ENCODE measurements around the gene ZNF544.
"Not testable (repeated sequence)": the region's sequence is repeated elsewhere in the genome, so short reads cannot be mapped to it uniquely, and the experiment has no call there.

ZNF544 gene

DNA sequence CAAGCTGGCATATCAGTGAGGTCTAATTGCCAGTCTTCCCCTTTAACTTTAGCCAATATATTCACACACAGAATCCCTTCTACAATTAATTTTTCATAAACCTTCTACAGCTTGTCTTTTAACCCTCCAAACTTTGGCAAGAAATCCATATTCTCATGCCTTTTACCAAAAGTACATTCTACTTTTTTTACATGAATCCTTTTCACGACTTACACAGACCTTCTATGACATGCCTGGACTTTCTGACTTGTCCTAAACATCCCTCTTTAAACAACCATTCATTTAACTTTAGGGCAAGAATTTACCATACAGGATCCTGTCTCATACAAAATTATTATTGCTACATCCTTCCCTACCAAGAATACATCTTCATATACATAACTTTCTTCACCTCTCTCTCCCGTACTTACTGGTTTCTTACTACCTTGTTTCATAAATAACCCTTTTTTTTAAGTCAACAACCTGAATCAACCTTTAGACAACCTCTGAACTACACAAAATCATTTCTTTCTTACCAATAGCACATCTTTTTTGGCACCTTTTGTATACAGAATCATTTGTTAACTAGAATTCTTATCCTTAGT lies 23.5 kb downstream of the ZNF544 start:
- DNase-seq (ENCODE audit: low read depth in 1 of 2, low spot score in 1 of 2) = no peak

DNA sequence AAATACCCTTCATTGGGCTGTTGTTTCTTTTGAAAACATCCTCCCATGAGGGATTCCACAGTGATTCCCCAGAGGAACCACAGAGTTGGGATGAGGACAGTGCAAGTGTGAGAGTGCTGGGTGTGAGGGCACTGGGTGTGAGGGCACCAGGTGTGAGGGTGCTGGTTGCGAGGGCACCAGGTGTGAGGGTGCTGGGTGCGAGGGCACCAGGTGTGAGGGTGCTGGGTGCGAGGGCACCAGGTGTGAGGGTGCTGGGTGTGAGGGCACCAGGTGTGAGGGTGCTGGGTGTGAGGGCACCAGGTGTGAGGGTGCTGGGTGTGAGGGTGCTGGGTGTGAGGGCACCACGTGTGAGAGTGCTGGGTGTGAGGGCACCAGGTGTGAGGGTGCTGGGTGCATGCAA lies 29.5 kb downstream of the ZNF544 start:
- not testable (repeated sequence) for DNase-seq (ENCODE audit: low read depth in 1 of 2, low spot score in 1 of 2)

DNA sequence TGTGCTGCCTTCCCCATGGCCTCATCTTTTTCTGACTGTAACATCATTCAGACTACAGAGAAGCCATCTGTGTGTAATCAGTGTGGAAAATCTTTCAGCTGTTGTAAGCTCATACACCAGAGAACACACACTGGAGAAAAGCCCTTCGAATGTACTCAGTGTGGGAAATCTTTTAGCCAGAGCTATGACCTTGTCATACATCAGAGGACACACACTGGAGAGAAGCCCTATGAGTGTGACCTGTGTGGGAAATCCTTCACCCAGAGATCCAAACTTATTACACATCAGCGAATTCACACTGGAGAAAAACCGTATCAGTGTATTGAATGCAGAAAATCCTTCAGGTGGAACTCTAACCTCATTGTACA lies 32.9 kb downstream of the ZNF544 start:
- DNase-seq (ENCODE audit: low read depth in 1 of 2, low spot score in 1 of 2) = no peak

GRCh38 chr19:58261968-58262921 lies 33.5 kb downstream of the ZNF544 start:
- no peak for DNase-seq (ENCODE audit: low read depth in 1 of 2, low spot score in 1 of 2)

GRCh38 chr19:58262922-58263296 lies 34.2 kb downstream of the ZNF544 start:
- no peak for DNase-seq (ENCODE audit: low read depth in 1 of 2, low spot score in 1 of 2)

DNA sequence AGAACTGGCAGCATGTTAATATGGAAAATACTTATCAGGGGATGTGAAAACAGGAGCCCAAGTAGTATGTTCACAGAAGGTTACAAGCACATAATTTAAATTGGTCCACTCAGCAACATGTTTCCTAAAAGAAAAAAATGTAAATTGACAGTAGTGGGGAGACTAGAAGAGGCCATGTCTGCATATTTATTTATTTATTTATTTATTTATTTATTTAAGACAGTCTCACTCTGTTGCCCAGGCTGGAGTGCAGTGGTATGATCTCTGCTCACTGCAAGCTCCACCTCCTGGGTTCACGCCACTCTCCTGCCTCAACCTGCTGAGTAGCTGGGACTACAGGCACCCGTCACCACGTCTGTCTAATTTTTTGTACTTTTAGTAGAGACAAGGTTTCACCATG lies 36.4 kb downstream of the ZNF544 start:
- DNase-seq (ENCODE audit: low read depth in 1 of 2, low spot score in 1 of 2) = no peak

DNA sequence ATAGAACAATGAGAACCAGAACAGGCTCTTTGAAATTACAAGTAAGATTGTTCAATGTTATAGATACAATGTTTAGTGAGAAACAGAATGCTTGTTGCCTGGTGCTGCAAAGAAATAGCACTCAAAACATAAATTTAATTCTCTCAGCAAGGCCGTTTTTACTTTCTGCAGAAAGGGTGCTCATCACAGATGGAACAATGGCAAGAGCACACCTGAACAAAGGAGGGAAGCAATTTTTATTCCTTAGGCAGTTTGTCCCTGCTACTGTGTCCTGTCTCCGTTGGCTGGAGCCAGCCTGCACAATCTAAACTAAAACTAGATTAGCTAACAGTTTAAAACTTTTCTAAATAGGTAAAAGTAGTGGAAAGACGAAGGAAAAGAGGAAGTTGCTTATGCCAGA lies 39.6 kb downstream of the ZNF544 start:
- DNase-seq (ENCODE audit: low read depth in 1 of 2, low spot score in 1 of 2) = no peak

- DNase-seq (ENCODE audit: low read depth in 1 of 2, low spot score in 1 of 2) = no peak
These were observed 46.1 kb downstream of the ZNF544 start for GRCh38 chr19:58274771-58275201.

- DNase-seq (ENCODE audit: low read depth in 1 of 2, low spot score in 1 of 2) = no peak
These were observed 46.9 kb downstream of the ZNF544 start for GRCh38 chr19:58275564-58275963.

GRCh38 chr19:58277197-58277596 lies 48.5 kb downstream of the ZNF544 start:
- no peak for DNase-seq (ENCODE audit: low read depth in 1 of 2, low spot score in 1 of 2)

- DNase-seq (ENCODE audit: low read depth in 1 of 2, low spot score in 1 of 2) = no peak
These were observed 49.2 kb downstream of the ZNF544 start for GRCh38 chr19:58277748-58278540.

DNA sequence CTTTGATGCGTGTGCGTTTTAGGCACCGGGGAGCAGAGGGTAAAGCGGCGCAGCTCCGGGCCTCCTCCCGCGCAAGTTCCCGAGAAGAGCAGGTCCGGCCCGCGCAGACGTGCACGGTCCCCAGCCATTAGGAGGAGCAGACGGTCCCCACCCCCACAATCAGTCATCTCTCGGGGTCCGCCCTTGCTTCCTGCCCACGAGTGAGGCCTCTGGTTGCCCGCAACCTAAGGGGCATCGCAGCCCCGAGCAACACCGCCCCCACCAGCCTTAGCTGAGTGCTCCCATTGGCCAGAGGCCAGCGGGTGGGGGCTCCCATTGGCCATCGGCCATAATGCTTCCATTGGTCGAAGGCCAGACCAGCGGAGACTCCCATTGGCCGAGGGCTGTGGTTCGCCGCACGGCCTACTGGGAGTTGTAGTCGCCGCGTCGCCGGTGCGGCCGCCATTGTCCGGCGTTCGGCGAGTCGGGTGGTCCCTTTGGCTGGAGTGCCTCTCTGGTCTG lies 49.9 kb downstream of the ZNF544 start, which contains the start of gene ZNF8:
Gene ZNF8 (plus strand): TSS at position 415 of the 501 bp plus-strand sequence. CDS start 127 bp downstream, outside the sequence.
- peak; percentile 93 to 98 for DNase-seq (ENCODE audit: low read depth in 1 of 2, low spot score in 1 of 2)

- DNase-seq (ENCODE audit: low read depth in 1 of 2, low spot score in 1 of 2) = peak; percentile 7 to 25
These were observed 50.6 kb downstream of the ZNF544 start for GRCh38 chr19:58279042-58279924.

DNA sequence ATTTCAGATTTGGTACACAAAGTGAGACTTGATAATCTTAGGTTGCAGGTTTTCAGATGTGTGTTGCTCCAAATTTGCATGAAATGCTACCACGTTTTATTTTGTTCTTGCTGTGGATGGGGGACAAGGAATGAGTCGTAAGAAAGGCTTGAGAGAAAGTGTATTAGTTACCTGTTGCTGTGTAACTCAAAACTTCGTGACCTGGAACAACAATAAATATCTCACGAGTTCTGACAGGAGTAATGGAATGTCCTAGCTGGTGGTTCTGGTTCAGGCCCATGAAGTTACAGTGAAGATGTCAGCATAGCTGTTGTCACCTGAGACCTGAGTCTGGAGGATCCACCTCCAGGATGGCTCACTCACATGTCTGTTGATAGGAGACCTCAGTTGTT lies 51.2 kb downstream of the ZNF544 start:
- no peak for DNase-seq (ENCODE audit: low read depth in 1 of 2, low spot score in 1 of 2)

GRCh38 chr19:58284199-58284598 lies 55.5 kb downstream of the ZNF544 start:
- no peak for DNase-seq (ENCODE audit: low read depth in 1 of 2, low spot score in 1 of 2)

DNA sequence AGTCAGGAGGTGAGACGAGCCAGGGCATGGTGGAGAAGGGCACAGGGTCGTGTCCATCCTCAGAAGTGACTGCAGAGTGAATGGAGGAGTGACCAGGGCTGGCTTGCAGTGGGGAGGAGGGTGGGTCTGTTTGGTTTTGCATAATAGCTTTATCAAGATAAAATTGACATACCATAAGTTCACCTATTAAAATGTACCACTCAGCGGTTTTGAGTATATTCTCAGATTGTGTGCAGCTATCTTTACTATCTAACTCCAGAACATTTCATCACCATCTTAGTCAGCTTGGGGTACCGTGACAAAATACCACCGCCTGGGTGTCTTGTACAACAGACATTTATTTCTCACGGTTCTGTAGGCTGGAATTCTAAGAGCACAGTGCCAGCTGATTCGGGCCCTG lies 63.2 kb downstream of the ZNF544 start:
- DNase-seq (ENCODE audit: low read depth in 1 of 2, low spot score in 1 of 2) = no peak

DNA sequence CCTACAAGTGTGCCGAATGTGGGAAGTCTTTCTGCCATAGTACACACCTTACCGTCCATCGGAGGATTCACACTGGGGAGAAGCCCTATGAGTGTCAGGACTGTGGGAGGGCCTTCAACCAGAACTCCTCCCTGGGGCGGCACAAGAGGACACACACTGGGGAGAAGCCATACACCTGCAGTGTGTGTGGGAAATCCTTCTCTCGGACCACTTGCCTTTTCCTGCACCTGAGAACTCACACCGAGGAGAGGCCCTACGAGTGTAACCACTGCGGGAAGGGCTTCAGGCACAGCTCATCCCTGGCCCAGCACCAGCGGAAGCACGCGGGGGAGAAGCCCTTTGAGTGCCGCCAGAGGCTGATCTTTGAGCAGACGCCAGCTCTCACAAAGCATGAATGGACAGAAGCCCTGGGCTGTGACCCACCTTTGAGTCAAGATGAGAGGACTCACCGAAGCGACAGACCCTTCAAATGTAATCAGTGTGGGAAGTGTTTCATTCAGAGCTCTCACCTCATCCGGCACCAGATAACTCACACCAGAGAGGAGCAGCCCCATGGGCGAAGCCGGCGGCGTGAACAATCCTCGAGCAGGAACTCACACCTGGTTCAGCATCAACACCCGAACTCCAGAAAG lies 66.1 kb downstream of the ZNF544 start:
- no peak for DNase-seq (ENCODE audit: low read depth in 1 of 2, low spot score in 1 of 2)

DNA sequence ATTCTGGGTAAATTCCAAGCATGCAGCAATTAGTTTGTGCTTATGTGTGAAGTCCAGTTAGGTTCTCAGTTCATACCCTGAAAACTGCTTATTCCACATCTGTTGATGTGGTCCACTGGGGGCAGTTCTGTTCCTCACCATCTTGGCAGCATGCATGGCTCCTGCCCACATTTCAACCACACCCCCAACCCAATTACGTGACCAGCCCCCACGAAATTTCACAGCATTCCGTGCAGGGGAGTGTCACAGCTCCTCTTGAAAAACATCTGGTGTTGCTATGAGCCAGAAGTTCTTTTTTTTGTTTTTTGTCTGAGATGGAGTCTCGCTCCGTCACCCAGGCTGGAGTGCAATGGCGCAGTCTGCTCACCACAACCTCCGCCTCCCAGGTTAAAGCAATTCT lies 67.4 kb downstream of the ZNF544 start:
- DNase-seq (ENCODE audit: low read depth in 1 of 2, low spot score in 1 of 2) = no peak

DNA sequence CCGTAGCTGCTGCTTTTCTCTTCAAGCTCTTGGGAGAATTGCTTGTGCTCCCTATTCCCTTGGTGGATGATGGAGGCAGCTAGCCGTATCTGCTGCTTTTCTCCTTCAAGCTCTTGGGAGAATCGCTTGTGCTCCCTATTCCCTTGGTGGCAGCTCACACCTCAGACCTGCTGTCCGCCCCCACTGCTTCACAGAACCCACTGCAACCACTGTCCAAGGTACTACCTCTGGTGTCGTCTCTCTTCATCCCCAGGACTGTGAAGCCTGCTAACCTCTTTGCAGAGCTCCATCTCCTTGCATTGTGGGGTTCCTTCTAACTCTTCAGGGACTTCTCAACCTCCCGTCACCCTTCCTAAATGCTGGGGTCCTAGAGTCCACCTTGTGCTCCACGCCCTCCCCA lies 71.9 kb downstream of the ZNF544 start:
- no peak for DNase-seq (ENCODE audit: low read depth in 1 of 2, low spot score in 1 of 2)

GRCh38 chr19:58304255-58304654 lies 75.5 kb downstream of the ZNF544 start:
- DNase-seq (ENCODE audit: low read depth in 1 of 2, low spot score in 1 of 2) = no peak

Measured in activated T-helper 1 cell treated with anti-CD3 and anti-CD28 coated beads, Interleukin-2, amount 50 U/mL, for 16 hours (primary cell).